KOPT-K1 (cell line): ENCODE data around the gene TMEM117.

ENCODE experiments used
- H3K27ac ChIP-seq: fragments of 200-600 bp; sonication (generic); 2 replicates; pipeline ENCODE4 v1.5.1; 2016; ENCODE audit warnings: antibody characterized with exemption, mild to moderate bottlenecking, low read depth, low read length; ENCODE audit not compliant: poor library complexity, severe bottlenecking
- H3K36me3 ChIP-seq: fragments of 200-600 bp; sonication (generic); 2 replicates; pipeline ENCODE4 v1.5.1; 2017; ENCODE audit warnings: antibody characterized with exemption, mild to moderate bottlenecking, low read length, moderate library complexity; ENCODE audit not compliant: insufficient read depth
- H3K9me3 ChIP-seq: fragments of 200-600 bp; sonication (generic); 2 replicates; pipeline ENCODE4 v1.5.1; 2017; ENCODE audit warnings: antibody characterized with exemption, low read length, mild to moderate bottlenecking; ENCODE audit not compliant: insufficient read depth, poor library complexity, severe bottlenecking

TMEM117 gene

GRCh38 chr12:43887397-43887796, 51.5 kb downstream of the TMEM117 start:
- Histone ChIP-seq H3K27ac (no peak overlapping the region), H3K36me3 (no peaks in the 10 kb centered on the region), H3K9me3 (no peaks in the 10 kb centered on the region)

DNA sequence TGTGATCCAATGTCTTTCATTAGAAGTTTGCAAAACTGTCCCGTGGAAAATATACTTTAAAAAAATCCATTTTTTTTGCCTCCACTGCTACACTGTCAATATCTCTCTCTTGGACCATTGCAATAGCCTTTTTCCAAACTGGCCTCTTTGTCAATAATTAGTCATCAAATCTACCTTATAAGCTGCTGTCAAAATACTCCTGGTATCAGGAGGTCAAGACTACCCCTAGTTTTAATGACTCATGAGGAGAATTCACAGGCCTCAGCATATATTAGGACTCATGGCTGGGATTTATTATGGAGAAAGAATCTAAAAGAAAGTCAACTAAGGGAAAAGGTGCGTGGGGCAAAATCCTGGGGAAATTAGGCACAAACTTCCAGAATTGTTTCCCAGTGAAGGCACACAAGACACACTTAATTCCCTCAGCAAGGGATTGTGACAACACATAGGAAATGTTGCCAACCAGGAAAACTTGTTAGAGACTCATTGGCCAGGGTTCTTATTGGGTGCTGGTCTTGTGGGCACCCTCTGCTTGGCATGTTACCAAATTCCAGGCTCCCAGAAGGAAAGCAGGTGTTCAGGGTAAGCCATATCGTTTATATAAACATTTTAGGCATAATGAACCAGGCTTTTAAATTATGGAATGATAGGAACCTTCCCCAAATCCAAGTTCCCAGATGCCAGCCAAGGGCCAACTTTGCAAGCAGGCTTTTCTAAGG, 56.1 kb downstream of the TMEM117 start:
- no peak overlapping the region for H3K27ac ChIP-seq
- no peaks in the 10 kb centered on the region for H3K36me3 ChIP-seq
- no peaks in the 10 kb centered on the region for H3K9me3 ChIP-seq

- no peak overlapping the region for H3K27ac ChIP-seq
- H3K9me3 ChIP-seq, result no peaks in the 10 kb centered on the region
- no peaks in the 10 kb centered on the region for H3K36me3 ChIP-seq
These were observed 57.8 kb downstream of the TMEM117 start for GRCh38 chr12:43893670-43894069.

- Histone ChIP-seq H3K27ac (no peak overlapping the region), H3K36me3 (no peaks in the 10 kb centered on the region), H3K9me3 (no peaks in the 10 kb centered on the region)
These were observed 59.8 kb downstream of the TMEM117 start for GRCh38 chr12:43895580-43896206.

DNA sequence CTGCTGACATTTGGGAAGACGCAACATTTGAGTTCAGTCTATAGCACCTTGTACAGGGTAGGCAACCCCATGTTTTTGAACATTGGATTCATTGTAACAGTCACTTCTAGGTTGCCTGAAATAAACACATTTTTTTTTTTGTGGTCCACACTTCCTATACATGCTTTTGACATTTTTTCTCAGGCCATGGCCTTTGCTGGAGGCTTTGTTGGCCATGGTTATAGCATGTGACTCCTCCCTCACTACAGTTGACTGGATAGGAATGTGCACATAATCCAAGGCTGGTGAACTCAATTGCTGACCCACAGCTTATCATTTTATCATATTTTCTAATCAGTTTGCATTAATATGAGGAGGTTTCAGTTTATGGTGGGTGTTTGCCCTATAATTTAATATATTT, 60.6 kb downstream of the TMEM117 start:
- no peak overlapping the region for H3K27ac ChIP-seq
- no peaks in the 10 kb centered on the region for H3K36me3 ChIP-seq
- no peaks in the 10 kb centered on the region for H3K9me3 ChIP-seq

DNA sequence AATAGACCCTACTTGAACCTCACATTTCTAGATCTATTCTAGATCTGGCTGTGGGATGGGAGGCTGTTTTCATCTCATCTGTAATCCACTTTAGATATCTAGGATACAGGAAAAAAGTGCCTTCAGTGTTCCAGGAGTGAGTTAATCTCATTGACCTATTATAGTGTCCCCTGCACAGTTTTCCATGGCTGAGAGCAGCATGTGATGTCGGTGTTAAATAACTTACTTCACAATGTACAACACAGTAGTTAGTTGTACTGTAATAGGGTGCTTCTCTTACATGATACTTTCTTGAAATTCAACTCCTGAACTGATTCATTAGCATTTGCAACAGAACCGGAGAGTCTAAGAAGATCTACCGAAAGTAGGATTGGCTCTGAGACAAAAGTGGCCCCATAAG, 62.6 kb downstream of the TMEM117 start:
- Histone ChIP-seq H3K36me3 (no peaks in the 10 kb centered on the region), H3K9me3 (no peaks in the 10 kb centered on the region), H3K27ac (no peak overlapping the region)

DNA sequence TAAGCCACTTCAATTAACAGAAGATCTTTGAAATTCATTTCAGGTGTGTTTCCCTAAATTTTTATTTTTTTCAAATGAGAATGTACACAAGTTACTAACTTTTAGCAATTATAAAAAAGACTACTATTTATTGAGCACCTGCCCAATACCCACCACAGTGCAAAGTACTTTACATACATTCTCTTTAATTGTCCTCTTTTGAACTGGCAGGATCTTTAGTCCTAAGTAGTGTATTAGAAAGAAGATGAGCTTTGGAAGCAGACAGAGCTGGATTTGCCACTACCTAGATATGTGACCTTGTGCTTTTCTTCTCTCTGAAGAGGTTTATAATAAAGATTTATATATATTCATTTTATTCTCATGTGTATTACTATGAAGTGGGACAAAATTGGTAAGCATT, 63.7 kb downstream of the TMEM117 start:
- Histone ChIP-seq H3K27ac (no peak overlapping the region), H3K9me3 (no peaks in the 10 kb centered on the region)

GRCh38 chr12:43903686-43904085, 67.8 kb downstream of the TMEM117 start:
- Histone ChIP-seq H3K36me3 (no peaks in the 10 kb centered on the region), H3K27ac (no peak overlapping the region), H3K9me3 (no peaks in the 10 kb centered on the region)

More for the DNA sequence above, 63.7 kb downstream of the TMEM117 start:
- H3K36me3 ChIP-seq, result no peaks in the 10 kb centered on the region

DNA sequence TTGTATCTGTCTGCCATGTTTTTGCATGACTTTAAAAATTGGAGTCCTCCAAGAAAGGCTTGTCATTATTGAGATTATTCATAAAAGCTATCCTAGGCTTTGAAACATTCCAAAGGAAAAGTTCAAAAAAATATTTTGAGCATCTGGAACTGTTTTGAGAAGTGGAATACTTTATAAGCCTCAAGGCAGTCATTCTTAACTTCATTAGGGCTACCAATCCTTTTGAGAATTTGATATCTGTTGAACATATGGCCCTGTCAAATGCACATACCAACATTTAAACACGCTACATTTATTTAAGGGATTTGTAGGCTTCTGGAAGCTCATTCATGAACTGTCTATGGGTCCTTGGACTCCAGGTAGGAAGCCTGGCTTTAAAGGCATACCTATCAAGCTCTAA, 77.0 kb downstream of the TMEM117 start:
- Histone ChIP-seq H3K27ac (no peak overlapping the region), H3K9me3 (no peaks in the 10 kb centered on the region), H3K36me3 (no peaks in the 10 kb centered on the region)

- Histone ChIP-seq H3K36me3 (no peaks in the 10 kb centered on the region), H3K9me3 (no peaks in the 10 kb centered on the region), H3K27ac (no peak overlapping the region)
These were observed 78.5 kb downstream of the TMEM117 start for GRCh38 chr12:43914391-43914790.

DNA sequence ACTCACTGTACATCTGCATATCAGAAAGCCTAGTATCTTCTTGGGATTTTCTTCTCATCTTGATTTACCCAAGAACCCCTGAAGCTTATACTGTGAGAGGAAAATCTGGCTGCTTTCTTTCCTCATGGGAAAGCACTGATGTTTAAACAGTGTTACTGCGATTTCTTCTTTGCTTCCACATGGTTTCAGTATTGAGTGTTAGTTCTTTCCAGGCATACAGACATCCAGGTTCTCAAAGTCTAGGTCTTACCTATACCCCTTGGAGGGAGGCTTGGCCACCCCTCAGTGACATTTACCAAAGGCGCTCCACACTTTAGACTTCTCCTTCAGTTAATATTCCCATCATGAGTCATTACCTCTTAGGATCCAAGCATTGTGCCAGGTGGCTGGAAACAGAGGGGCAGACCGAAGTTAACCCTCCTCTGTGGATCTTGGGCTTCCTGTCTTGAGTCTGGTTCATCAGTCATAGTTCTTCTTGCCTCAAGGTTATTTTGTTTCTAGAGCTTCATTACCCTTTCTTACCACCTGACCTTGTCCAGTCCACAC, 79.1 kb downstream of the TMEM117 start:
- no peak overlapping the region for H3K27ac ChIP-seq
- H3K9me3 ChIP-seq, result no peaks in the 10 kb centered on the region
- H3K36me3 ChIP-seq, result no peaks in the 10 kb centered on the region

GRCh38 chr12:43917896-43918295, 82.0 kb downstream of the TMEM117 start:
- H3K36me3 ChIP-seq, result no peaks in the 10 kb centered on the region
- no peak overlapping the region for H3K27ac ChIP-seq
- H3K9me3 ChIP-seq, result no peaks in the 10 kb centered on the region

- Histone ChIP-seq H3K27ac (no peak overlapping the region), H3K36me3 (no peaks in the 10 kb centered on the region), H3K9me3 (no peaks in the 10 kb centered on the region)
These were observed 85.9 kb downstream of the TMEM117 start for GRCh38 chr12:43921666-43922337.

DNA sequence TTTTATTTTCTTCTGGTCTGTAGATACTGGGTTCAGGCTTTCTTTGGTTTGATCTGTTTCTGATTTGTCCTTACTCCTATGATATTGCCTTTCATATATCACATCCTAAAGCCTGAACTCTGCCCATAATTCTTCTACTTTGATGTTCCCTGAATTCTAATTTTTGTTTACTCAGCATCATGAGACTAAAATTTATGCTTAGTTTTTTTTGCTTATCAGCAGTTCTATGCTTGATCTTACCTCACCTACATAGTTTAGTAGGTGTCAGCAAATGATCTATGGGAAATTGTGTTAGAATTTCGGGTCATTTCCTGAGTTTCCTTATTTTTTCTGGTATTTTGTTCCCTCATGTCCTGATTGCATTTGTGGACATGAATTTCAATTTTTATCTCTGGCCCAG, 94.2 kb downstream of the TMEM117 start:
- Histone ChIP-seq H3K9me3 (peaks cover 15% of the 10 kb centered on the region), H3K36me3 (no peaks in the 10 kb centered on the region), H3K27ac (no peak overlapping the region)

- Histone ChIP-seq H3K27ac (no peak overlapping the region), H3K36me3 (no peaks in the 10 kb centered on the region)
These were observed 95.3 kb downstream of the TMEM117 start for GRCh38 chr12:43931187-43931586.

More at GRCh38 chr12:43931187-43931586, 95.3 kb downstream of the TMEM117 start:
- peaks cover 15% of the 10 kb centered on the region for H3K9me3 ChIP-seq
